NCI-H2107 treated with DMSO at 0.1 percent for 48 hours (cell line): ENCODE data around the gene GALNT10.

Source experiments
- DNase-seq: peaks from one replicate; lab custom pipeline; 2025; ENCODE audit not compliant: unreplicated experiment; lab: John Stamatoyannopoulos, UW

The GALNT10 gene

GRCh38 chr5:154178661-154179060, 11.9 kb upstream of the GALNT10 start:
- DNase-seq, result no peak

DNA sequence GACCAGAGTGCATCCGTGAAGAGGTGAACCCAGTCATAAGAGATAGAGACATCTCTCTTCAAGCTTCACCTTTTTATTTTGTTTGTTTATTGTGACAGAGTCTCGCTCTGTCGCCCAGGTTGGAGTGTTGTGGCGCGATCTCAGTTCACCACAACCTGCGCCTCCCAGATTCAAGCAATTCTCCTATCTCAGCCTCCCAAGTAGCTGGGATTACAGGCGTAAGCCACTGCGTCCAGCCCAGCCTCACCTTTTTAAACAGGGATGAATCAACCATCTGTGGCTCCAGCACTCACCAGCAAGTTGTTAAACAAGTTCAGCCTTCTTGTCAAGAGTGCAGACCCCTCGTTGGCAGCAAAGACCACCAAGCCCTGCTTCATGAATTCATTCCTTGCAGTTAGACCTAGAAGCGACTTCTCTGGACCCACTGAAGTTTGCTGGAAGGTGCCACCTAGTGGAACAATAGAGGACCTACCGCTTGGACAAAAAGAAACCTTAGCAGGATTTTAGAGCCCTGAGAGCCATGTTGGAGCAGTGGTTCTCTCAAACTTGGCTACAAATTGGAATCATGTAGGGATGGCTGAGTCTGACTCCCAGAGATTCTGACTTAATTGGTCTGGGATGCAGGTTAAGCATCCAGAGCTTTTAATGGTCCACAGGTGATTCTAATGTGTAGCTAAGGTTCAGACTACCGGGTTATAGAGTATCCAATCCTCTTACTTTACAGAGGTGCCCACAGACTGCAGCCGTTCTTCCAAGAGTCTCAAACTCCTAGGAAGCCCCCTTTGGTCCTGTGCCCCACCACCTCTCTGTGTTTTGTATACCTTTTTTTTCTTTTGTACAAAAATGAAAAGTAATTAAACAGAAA, 10.5 kb upstream of the GALNT10 start:
- DNase-seq, result peak; percentile 32

DNA sequence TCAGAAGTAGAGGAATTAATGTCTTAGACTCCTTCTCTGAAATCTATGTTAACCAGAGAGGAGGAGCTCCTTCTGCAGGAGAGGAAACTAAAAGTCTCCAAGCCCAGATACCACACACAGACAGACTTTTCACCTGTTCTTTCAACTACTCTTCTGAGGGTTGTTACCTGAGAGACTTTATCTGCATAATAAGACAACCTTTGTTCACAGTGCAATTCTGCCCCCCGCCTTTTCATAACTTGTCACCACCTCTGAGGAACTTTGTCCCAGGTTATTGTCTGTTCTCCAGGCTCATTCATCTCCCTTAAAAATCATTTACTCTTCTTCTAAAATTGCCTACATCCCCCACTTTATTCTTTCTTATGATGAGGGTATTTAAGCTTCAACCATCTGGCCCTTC, 9.4 kb upstream of the GALNT10 start:
- DNase-seq, result no peak

DNA sequence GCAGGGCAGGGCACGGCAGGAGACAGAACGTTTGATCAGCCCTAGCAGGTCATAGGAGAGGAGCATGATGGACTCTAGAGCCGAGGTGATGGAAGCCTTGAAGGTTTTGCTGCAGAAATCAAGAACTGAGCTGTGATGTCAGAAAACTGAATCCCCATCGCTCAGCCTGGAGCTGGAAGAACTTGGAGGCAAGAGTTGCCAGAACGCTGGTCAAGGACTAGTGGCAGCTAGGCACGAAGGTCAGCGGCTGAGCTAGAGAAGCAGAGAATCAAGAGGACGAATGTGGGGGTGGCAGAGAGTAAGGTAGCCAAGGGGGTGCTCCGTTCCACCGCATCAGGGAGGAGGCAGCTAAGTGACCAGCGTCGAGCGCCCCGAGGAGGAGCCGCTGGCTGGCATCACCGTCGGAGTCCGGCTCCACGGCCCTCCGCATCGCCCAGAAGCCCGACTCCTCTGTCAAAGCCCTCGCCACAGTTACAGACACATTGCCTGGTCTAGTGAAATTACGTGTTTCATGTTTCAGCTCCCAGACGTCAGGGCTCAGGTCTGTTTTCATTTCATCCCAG, 1.2 kb upstream of the GALNT10 start:
- DNase-seq, result no peak

GRCh38 chr5:154189819-154190594, 526 bp upstream of the GALNT10 start:
- DNase-seq, result no peak

DNA sequence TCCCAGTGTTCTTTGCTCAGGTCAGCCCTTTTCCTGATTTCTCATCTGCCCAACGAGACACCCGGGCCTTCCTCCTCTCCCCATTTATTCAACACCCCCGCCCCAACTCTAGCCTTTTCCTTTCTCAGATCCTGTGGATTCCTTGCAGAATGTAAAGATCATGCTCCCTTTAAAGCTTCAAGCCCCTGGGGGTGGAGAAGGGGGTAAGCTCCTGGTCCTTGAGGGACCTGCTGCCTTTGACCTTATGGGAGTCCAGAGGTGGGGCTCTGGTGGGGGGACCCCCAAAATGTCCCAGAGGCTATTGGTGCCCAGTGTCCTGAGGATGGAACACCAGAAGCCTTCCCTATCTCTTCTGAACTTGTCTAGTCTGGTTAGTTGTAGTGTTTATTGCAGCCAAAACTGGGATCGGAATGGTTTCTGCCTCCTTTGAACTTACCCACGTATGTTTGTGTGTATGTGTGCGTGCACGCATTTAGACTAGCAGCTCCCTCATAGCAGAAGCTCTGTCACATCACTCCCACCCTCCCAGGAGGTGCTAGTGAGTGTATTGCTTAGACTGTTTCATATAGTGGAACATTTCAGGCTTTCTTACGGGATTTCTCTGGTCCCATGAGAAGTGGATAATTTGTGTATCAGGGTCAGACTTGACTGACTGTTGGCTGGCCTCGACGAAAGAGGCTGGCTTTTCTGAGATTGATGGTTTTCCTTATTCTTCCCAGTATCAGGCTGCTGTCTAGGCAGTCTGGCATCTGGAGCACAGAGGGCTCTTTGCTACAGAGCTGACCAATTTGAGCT, 1.1 kb downstream of the GALNT10 start:
- no peak for DNase-seq

- no peak for DNase-seq
These were observed 2.8 kb downstream of the GALNT10 start for GRCh38 chr5:154193283-154193682.

GRCh38 chr5:154193701-154194121, 3.2 kb downstream of the GALNT10 start:
- no peak for DNase-seq

DNA sequence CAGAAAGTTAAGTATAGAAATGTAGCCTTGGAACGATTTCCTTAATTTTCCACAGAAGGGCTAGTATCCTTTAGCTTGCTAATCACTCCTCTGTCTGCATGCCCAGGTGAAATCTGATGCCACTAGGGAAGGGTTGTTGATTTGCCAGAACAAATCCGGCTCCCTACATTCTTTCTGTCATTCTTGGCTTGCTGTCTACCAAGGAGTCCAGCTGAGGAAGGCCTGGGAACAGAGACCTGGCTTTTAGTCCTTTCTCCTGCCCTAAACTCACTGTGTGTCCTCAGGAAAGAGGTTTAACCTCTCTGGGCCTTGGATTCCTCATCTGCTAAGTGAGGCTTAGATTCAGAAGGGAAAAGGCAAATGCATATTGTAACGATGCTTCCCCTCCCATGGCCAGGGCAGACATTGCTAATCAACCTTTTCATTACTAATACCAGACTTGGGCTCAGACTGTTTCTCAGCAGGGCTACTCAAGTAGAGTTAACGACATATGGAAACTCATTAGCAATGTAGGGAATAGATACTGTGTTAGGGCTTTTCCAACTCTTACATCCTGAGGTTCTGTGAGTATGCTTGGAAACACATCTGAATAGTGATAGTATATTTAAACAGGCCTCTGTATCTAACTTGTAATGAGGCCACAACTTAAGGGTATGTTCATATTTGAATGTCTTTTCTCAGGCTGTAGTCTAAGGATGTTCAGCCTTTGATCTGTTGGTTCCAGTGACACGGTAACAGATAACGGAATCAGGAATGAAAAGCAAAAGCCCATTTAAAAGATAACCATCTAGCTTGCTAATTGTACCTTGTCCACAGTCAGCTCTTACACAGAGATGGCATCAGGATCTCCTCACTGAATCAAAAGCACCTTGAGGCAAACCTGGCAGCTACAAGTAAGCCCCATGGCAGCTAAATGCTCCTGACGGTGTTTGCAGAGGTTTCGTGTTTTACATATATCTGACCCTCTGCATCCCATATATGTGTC, 4.1 kb downstream of the GALNT10 start:
- no peak for DNase-seq

- no peak for DNase-seq
These were observed 5.7 kb downstream of the GALNT10 start for GRCh38 chr5:154196281-154196680.

DNA sequence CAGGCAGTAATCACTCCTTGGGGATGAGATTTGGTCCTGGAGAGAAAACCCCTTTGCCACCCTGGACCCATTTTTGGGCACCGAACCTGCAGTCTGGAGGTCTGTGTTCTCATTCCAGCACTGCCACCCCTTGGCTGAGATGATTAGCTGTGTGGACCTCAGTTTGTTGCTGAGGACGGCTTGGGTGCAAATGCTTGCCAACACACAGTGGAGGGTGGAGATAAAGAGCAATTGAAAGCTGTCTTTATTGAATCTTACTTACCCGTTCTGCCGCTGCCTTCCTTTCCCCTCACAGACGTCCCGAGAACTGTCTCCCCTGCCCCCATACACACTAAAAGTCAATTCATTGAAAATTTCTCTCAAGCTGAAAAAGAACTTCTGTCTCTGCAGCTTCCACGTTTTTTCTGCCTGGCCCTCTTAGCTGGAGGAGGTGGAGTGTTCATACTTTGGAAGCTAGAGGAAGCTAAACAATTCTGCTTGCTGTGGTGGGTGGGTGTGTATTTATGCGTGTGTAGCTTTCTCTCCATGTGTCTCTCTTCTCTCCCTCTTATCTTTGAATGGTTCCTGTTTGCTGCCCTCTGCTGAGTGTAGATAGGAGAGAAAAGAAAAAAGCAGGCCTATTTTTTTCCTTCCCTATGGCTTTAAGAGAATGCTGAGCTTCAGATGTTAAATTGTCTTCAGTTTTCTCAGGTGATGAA, 6.6 kb downstream of the GALNT10 start:
- DNase-seq, result no peak

DNA sequence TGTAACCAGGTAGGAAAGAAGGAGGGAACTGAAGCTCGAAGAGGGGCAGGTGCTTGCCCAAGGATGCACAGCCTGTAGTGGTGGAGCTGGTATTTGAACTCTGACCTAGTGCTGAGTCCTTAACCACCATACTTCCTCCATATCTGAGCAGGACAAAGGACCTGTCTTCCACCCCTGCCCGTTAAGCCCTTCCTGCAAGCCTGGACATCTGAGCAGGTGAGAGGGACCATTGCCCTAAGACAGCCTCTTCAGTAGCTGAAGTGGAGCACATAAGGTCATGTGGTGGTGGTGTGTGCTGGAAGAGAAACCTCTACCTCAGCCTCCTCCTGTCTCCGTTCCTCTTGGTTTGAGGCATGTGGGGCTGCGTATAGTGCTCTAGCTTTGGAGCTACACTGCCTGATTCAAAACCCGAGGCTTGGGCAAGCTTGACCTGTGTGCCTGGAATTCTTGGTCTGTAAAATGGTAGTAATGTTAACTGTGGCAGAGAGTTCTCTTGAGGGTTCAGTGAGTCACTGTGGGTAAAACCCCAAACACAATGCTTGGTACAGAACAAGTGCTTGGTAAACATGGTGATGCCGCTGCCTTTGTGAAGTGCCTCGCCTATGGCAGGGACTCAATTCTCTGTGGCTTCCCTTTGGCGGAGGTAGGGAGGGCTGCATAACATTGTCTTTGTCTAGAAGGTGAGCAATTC, 7.4 kb downstream of the GALNT10 start:
- DNase-seq, result peak; percentile 86

GRCh38 chr5:154198611-154199230, 8.2 kb downstream of the GALNT10 start:
- no peak for DNase-seq

DNA sequence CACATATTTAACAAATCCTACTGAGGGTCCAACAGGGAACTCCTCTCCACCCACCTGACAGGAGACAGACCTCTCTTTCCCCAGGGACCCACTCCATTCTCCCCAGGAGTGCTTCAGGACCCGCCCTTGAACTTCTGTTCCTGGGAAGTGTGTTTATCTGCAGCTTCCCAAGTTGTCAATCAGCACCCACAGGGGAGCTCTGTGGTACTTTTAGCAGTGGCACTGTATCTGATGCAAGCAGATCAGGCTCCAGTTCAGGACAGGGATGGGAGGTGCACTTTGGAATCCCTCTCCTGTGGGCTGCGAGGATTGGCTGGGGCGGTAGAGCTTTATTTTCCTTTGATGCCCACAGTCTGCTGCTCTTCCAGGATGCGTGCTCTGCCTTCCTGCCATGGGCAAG, 8.7 kb downstream of the GALNT10 start:
- no peak for DNase-seq

DNA sequence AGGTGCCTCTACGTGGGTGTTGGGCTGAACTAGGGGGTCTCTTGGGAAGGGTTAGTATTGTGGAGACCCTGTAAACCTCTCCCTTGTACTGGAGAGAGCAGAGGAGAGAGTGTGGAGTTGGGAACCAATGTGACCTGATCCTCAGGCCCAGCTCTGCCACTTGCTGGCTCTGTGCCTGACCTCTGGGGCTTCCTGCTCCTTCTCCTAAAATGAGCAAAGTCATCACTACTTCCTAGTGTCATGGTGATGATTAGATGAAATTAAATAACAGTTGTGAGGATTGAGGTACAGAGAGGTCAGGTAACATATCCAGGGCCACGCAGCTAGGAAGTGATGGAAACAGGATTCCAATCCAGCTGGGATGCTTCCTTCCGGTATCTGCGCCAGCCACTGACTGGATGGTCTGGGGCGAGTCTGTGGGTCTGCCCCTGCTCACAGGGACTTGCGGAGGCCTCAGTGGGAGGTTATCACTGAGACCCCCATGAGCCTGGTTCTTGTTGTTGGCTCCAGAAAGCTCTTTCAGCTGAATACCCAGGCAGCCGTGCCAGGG, 9.2 kb downstream of the GALNT10 start:
- DNase-seq, result no peak

DNA sequence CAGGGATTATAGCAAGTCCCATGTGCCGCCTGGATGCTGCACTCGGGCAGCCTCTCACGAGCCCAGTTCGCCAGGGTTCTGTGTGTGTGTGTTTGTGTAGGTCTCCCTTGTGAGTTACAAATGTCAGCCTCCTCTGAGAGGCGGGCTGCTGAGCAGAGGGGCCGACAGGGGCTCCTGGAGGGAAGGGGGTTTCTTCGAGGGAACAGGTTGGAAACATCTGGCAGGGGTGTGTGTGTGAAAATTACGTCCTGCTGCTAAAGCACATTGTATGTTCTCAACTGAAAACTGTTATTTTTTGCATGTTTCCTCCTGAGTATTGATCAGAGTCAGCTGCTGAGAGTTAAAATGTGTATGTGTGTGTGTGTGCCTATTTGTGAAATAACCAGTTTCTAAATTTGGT, 9.7 kb downstream of the GALNT10 start:
- no peak for DNase-seq

DNA sequence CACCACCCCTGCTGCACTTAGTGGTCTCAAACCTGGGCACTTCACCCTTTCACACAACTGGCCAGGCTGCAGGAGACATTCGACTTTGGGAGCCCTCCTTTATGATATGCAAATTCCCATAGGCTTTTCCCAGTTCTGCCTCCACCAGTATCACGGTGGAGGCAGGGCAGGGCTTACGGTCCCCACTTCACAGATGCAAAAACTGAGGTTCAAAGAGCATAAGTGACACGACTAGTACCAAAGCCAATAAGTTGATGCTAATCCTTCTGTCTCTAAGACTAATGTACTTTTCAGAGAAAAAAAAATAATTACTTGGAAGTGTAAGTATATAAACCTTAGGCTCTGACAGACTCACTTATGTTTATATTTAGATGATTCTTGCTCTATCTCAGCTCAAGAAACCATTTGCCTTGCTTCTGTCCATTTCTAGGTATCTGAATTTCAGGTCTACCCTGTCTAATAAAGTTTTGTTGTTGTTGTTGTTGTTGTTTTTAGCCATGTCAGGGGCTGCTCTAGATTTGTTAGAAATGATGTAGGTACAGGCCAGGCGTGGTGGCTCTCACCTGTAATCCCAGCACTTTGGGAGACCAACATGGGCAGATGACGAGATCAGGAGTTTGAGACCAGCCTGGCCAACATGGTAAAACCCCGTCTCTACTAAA, 10.7 kb downstream of the GALNT10 start:
- DNase-seq, result no peak
